K562 (cell line): ENCODE measurements around the gene KIF21A.

Experiments used
- ARNT ChIP-seq, 2 experiments: fragments of 450-650 bp; IDR thresholded peaks; 2 replicates each; pipeline ENCODE4 v1.6.1; 2016; ENCODE audit warnings: mild to moderate bottlenecking in 1 of 2
- CTCF ChIP-seq, 3 experiments: IDR thresholded peaks in 2 of 3; conservative IDR thresholded peaks in 1 of 3; 2 replicates each; pipeline ENCODE4 v1.5.1; 2011 to 2012; ENCODE audit warnings: low read length in 3 of 3, mild to moderate bottlenecking in 3 of 3, control low read depth in 2 of 3, improper control_type of control experiment in 1 of 3, inconsistent platforms in 1 of 3, low read depth in 1 of 3, mixed read lengths in 1 of 3, moderate library complexity in 1 of 3; ENCODE audit not compliant: insufficient read depth in 2 of 3
- PTBP1 ChIP-seq: fragments of 200-400 bp; formaldehyde crosslinking; IDR thresholded peaks from 2 replicates; pipeline ENCODE4 v1.6.1; 2017; ENCODE audit warnings: low read depth, low read length
- RBBP5 ChIP-seq: fragments of 200-600 bp; sonication (generic); IDR thresholded peaks from 2 replicates; pipeline ENCODE4 v1.6.1; 2012; ENCODE audit warnings: borderline replicate concordance, mild to moderate bottlenecking, low read length, control low read depth, inconsistent platforms; ENCODE audit not compliant: insufficient read depth, poor library complexity, severe bottlenecking
- USF2 ChIP-seq: sonication (generic); formaldehyde crosslinking; IDR thresholded peaks from 2 replicates; pipeline ENCODE4 v1.5.0; 2020; ENCODE audit warnings: missing genetic modification reagents
- TF ChIP-seq, protein P1 (sequence below): IDR thresholded peaks from 2 replicates; pipeline ENCODE4 v1.6.1; 2012; ENCODE audit warnings: low read depth, low read length, improper control_type of control experiment, borderline replicate concordance

DNA sequence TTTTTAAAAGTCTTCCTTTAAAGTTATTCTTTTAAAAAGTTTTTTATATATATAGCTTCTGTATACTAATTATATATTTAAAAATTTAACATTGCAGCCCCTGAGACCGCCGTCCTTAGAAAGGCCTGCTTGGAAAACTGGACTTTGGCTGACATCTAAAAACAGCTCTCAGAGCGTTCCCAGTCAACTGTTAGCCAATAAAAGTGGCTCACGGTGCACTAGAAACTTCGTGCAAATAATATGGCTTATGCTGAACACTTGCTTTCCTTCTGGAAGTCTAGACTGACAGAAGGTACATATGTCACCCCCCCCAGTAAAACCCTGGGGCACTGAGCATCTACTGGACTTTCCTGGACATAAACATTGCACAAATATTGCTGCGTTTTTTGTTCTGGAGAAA is 115.0 kb downstream of the KIF21A start:
- TF ChIP-seq ARNT (IDR thresholded peaks at IDR 0.05) (no peak), RBBP5 (no peak), USF2 (CRISPR knock-in tag) (no peak), CTCF (IDR thresholded peaks at IDR 0.05 in 2 of 3, conservative IDR thresholded peaks at IDR 0.05 in 1 of 3; ENCODE audit: insufficient read depth in 2 of 3, low read depth in 1 of 3, low read length in 3 of 3) (no peak), PTBP1 (no peak)
- TF ChIP-seq, protein P1, sequence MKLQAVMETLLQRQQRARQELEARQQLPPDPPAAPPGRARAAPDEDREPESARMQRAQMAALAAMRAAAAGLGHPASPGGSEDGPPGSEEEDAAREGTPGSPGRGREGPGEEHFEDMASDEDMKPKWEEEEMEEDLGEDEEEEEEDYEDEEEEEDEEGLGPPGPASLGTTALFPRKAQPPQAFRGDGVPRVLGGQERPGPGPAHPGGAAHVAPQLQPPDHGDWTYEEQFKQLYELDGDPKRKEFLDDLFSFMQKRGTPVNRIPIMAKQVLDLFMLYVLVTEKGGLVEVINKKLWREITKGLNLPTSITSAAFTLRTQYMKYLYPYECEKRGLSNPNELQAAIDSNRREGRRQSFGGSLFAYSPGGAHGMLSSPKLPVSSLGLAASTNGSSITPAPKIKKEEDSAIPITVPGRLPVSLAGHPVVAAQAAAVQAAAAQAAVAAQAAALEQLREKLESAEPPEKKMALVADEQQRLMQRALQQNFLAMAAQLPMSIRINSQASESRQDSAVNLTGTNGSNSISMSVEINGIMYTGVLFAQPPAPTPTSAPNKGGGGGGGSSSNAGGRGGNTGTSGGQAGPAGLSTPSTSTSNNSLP: no peak
